GM06990 (cell line): ENCODE measurements around the gene MYO1C.

ENCODE experiments used
- DNase-seq: peaks from one replicate; pipeline ENCODE4 v3.0.0-alpha.2; 2011; ENCODE audit not compliant: insufficient read length; ENCODE audit errors: extremely low read depth
- H3K27me3 ChIP-seq: replicated peaks from 2 replicates; pipeline ENCODE4 v1.6.0; 2011; ENCODE audit warnings: low read length; ENCODE audit not compliant: control insufficient read depth, insufficient read depth
- H3K36me3 ChIP-seq: 2 replicates; pipeline ENCODE4 v1.5.1; 2011; ENCODE audit warnings: low read length; ENCODE audit not compliant: control insufficient read depth, insufficient read depth
- H3K4me3 ChIP-seq: replicated peaks from 2 replicates; pipeline ENCODE4 v1.5.1; 2011; ENCODE audit warnings: low read depth, mild to moderate bottlenecking, control low read depth, low read length
- TF ChIP-seq, protein P1 (sequence below): IDR thresholded peaks from 2 replicates; pipeline ENCODE4 v1.5.1; 2011; ENCODE audit warnings: low read length, control low read depth, mild to moderate bottlenecking, inconsistent platforms; ENCODE audit not compliant: insufficient read depth, poor library complexity, severe bottlenecking

The MYO1C gene

DNA sequence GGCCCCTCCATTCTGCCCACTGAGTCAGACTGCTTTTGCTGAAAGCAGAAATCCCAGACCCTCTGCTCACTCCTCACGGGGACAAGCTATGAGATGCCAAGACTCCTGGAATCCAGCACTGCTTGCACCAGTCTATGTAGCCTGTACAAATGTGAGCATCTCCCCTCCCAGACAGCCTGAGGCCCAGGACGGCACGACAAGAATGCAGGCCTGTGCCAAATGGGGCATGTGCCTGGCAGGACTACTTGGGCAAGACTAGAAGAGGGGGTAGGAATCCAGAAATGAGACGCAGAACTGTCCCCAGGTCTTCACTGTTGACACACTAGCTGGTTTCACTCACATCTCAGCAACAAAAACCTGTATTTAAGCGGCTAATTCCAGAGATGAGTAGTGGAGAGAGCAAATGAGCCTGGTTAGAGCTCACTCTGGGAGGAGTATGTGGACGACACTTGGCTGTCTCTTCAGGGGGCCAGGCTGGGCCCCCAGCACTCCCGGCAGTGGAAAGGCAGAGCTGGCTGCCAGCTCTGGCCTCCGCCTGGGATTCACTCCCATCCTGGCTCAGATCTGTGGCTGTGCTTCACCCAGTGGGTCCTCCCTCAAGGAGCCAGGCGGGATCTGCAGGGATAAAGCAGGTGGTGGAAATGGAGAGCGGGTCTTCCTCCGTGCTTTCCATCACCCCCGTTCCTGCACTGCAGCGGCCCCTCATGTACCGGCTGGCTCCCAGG lies 2.9 kb upstream of the MYO1C start:
- DNase-seq, result no peak
- peaks cover 3% of the 10 kb centered on the region for H3K36me3 ChIP-seq
- no peak overlapping the region for H3K4me3 ChIP-seq
- TF ChIP-seq, protein P1, sequence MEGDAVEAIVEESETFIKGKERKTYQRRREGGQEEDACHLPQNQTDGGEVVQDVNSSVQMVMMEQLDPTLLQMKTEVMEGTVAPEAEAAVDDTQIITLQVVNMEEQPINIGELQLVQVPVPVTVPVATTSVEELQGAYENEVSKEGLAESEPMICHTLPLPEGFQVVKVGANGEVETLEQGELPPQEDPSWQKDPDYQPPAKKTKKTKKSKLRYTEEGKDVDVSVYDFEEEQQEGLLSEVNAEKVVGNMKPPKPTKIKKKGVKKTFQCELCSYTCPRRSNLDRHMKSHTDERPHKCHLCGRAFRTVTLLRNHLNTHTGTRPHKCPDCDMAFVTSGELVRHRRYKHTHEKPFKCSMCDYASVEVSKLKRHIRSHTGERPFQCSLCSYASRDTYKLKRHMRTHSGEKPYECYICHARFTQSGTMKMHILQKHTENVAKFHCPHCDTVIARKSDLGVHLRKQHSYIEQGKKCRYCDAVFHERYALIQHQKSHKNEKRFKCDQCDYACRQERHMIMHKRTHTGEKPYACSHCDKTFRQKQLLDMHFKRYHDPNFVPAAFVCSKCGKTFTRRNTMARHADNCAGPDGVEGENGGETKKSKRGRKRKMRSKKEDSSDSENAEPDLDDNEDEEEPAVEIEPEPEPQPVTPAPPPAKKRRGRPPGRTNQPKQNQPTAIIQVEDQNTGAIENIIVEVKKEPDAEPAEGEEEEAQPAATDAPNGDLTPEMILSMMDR, result no peak
- no peaks in the 10 kb centered on the region for H3K27me3 ChIP-seq

DNA sequence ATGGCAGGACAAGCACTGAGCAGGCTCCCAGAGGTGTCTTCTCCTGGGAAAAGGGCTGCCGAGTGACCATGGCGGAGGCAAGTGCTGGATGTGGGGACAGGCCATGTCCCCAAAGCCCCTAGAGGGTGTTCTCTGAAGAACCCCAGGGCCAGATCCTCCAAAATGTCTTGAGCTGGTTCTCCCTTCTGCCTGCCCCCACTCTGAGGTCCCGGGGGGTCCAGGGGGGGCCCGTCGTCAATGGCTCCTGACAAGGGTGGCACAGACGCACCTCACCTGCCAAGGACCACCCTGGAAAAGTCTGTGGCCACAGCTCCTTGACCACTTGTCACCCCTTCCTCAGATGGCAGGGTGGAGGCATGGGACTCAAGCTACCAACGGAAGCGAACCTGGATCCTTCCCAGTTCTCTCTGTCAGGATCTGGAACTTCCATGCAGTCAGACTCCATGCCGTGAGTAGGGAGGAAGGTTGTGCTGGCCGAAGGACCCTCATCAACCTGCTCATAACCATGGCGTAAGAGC lies 2.3 kb upstream of the MYO1C start:
- Histone ChIP-seq H3K4me3 (no peak overlapping the region), H3K36me3 (peaks cover 3% of the 10 kb centered on the region), H3K27me3 (no peaks in the 10 kb centered on the region)
- DNase-seq, result no peak
- TF ChIP-seq, protein P1, result no peak

DNA sequence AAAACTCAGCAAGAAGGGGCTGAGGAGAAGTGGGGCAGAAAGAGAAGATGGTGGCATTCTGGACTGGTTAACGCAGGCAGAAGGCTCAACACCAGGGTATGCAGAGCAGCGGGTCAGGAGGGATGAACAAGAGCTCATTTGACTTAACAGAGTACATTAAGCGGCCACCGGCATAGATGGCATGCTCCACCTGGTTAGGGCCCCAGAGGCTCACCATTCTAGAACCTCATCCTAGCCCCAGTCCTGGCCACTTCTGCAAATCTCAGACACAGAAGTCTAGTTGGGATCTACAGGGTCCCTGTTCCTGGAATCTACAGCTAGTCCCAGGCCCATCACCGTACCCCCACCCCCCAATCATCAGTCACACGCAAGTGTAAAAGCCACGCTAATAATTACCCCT lies 1.7 kb upstream of the MYO1C start:
- H3K4me3 ChIP-seq, result no peak overlapping the region
- no peak for DNase-seq
- peaks cover 3% of the 10 kb centered on the region for H3K36me3 ChIP-seq
- TF ChIP-seq, protein P1, result no peak
- no peaks in the 10 kb centered on the region for H3K27me3 ChIP-seq

DNA sequence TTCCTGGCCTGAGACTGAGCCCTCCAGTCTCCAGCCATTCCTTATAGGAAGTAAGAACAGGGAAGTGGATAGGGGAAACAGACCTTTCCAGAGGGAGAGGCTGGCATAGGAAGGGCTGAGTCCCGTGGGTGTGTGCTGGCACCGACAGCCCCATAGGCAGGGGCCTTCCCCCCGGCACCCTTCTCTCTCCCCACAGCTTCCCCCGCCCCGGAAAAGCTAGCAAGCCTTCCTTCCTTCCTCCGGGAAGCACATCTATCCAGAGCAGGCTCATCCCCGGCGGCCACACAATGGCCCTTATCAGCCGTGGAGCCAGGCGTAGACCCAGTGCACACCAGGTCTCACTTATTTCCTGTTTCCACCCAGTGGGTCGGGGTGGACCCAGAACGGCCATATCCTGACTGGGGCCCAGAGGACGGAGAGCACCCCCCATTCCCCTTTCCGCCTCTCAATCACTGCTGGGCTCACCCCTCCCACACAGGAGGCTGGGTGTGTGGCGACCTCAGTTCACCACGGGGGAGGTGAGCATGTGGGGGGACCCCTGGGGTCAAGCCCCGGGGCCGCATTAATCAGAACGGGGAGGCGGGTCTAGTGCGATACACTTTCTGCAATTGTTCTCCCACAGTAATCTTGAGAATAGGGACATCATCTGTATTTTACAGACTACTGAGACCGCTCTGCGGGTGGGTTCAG lies 950 bp upstream of the MYO1C start:
- H3K36me3 ChIP-seq, result peaks cover 3% of the 10 kb centered on the region
- H3K4me3 ChIP-seq, result no peak overlapping the region
- no peak for DNase-seq
- no peaks in the 10 kb centered on the region for H3K27me3 ChIP-seq
- TF ChIP-seq, protein P1, result no peak

DNA sequence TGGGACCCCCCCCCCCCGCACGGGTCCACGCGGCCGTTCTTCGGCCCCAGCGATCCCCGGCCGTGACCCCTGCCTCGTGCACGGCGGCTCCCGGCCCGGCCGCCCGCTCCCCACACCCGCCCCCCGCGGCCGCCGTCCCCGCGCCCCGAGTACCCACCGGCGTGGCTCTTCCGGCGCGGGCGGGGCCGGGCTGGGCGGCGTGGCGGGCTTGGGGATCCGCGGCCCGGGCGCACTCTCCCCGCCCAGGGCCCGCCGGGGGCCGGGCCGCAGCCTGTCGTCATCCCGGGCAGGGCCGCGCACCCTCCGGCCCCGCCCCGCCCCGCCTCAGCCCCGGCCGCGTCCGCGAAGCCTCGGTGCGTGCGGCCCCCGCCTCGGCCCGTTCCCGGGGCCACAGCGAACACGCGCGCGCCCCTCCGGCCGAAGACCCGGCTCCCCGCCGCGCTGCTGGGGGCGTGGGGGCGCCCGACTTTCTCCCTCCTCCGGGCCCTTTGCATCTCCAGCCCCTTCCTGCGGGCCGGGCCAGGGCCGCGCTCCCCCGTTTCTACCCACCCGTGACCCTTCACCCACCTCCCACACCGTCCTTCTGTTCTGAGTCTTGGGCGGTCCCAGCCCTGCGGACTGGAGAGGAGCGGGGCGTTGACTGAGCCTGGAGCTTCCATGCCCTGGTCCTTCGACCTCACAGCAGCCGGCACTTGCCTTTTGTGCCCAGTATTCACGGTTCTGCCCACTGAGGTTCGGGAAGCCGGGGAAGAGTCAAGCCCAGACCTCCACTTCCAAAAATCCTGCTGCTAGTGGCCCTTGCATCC lies 840 bp downstream of the MYO1C start:
- no peaks in the 10 kb centered on the region for H3K27me3 ChIP-seq
- H3K36me3 ChIP-seq, result peaks cover 3% of the 10 kb centered on the region
- peak; percentile 68 for DNase-seq
- TF ChIP-seq, protein P1, result no peak
- H3K4me3 ChIP-seq, result peak overlapping the region; percentile 84
